Measurements from ENCODE around the gene CHCHD2. TPM values are rescaled to one million over a fixed set of nuclear protein-coding genes. Genes with fewer than 3 reads are reported as not detected.

The CHCHD2 gene
- total and polyA plus RNA-seq, 2 of the 13 experiments (the other 11 are each of a cell fraction or from before 2014, with no cell fraction given): 330 to 572 TPM

- TF ChIP-seq ZZZ3 (CRISPR knock-in tag; IDR thresholded peaks at IDR 0.05; ENCODE audit: borderline replicate concordance) (no peak), E2F1 (CRISPR knock-in tag; IDR thresholded peaks at IDR 0.05) (no peak), GPBP1L1 (CRISPR knock-in tag; IDR thresholded peaks at IDR 0.05) (no peak)
Observed at GRCh38 chr7:56097700-56098099, 8.6 kb downstream of the CHCHD2 start (continued).

GRCh38 chr7:56092789-56093531 lies 13.3 kb downstream of the CHCHD2 start, which contains the start of gene PHKG1:
TSS of gene PHKG1 (minus strand) at chr7:56092952. CDS start at chr7:56088941, 4,011 bp downstream.
- ChIA-PET CTCF (ENCODE audit: low intra/inter-chr PET ratio, low total read pairs) (interaction anchor here (1.5 kb wide), 1 partner anchor 452 kb away, joined by 6 read pairs; no protein-coding TSS in a partner anchor), POLR2A (interaction anchor here (0.6 to 1.3 kb wide), 4 partner anchors 12 to 86 kb away, joined by 3 to 4 read pairs (median 4); partner anchors contain the start of genes CHCHD2 and SUMF2)
- H4K20me1 ChIP-seq (ENCODE audit: insufficient read depth, low read length): no peaks in the 10 kb centered on the region
- peak within 1 kb of the TSS; percentile 39 for H3K4me2 ChIP-seq (ENCODE audit: low read depth, low read length)
- DNase-seq (ENCODE audit: low spot score): peak; percentile 33
- no peak within 1 kb of the TSS for H3K9ac ChIP-seq (ENCODE audit: insufficient read depth, low read depth, low read length)
- in situ Hi-C loops (cut with HindIII; ENCODE audit: extremely low pct_ligation_motif_present, low pct_unique_long_range_greater_than_20kb) (loop anchor here (25.0 kb wide), 1 partner anchor 331 kb away; no protein-coding TSS in a partner anchor), intact Hi-C loops (cut with micrococcal nuclease; ENCODE audit: unreplicated experiment) (loop anchor here (1.0 kb wide), 1 partner anchor 452 kb away; no protein-coding TSS in a partner anchor)
- H3K9me3 ChIP-seq (ENCODE audit: low read length): no peaks in the 10 kb centered on the region
- H3K79me2 ChIP-seq (ENCODE audit: insufficient read depth, low read length): no peaks in the 10 kb centered on the region
- H3K27ac ChIP-seq (ENCODE audit: extremely low read length, insufficient read depth, low read length): no peak within 1 kb of the TSS
- BruUV-seq (replicated peaks): no TSS peak
- H2AFZ ChIP-seq (ENCODE audit: low read length): no peak within 1 kb of the TSS
- WGBS (ENCODE audit: low lambda C conversion rate): 32% methylated on average over 15 of the region's 19 CpGs
- H3K4me3 ChIP-seq (replicated peaks in 1 of 3; ENCODE audit: insufficient read depth in 1 of 3, low read depth in 2 of 3, low read length in 3 of 3): no peak within 1 kb of the TSS; a peak in 1 of 6 replicates
- peak; percentile 96 for ATAC-seq
- FAIRE-seq: peak; percentile 40
- H3K36me3 ChIP-seq (replicated peaks in 1 of 2; ENCODE audit: control insufficient read depth in 1 of 2, insufficient read depth in 2 of 2, low read length in 2 of 2): no peaks in the 10 kb centered on the region
- peaks cover 15% of the 10 kb centered on the region for H3K4me1 ChIP-seq (ENCODE audit: insufficient read depth, low read length)
- no peaks in the 10 kb centered on the region for H3K27me3 ChIP-seq (ENCODE audit: control insufficient read depth in 1 of 2, insufficient read depth in 2 of 2, low read length in 2 of 2)
- TF ChIP-seq ZNF850 (CRISPR knock-in tag; conservative IDR thresholded peaks at IDR 0.05) (no peak), MAFG (CRISPR knock-in tag; IDR thresholded peaks at IDR 0.05) (no peak), ETV5 (CRISPR knock-in tag; IDR thresholded peaks at IDR 0.05; ENCODE audit: borderline replicate concordance) (peak; percentile 41; the same call in 1 of the 2 replicates), ZFY (CRISPR knock-in tag; IDR thresholded peaks at IDR 0.05) (0 out of 2 replicates have a peak, but pooled peaks have one; percentile 20), CEBPG (CRISPR knock-in tag; IDR thresholded peaks at IDR 0.05) (no peak), SMAD1 (CRISPR knock-in tag; IDR thresholded peaks at IDR 0.05; ENCODE audit: borderline replicate concordance, low read depth) (no peak), SOX13 (IDR thresholded peaks at IDR 0.05) (no peak), SOX13 (CRISPR knock-in tag; conservative IDR thresholded peaks at IDR 0.05 in 1 of 2, IDR thresholded peaks at IDR 0.05 in 1 of 2) (no peak), SOX5 (CRISPR knock-in tag; IDR thresholded peaks at IDR 0.05; ENCODE audit: borderline replicate concordance) (no peak), ZKSCAN5 (CRISPR knock-in tag; IDR thresholded peaks at IDR 0.05) (no peak), STAG1 (CRISPR knock-in tag; IDR thresholded peaks at IDR 0.05) (peak; percentile 82), ZNF670 (CRISPR knock-in tag; IDR thresholded peaks at IDR 0.05; ENCODE audit: borderline replicate concordance) (no peak)
- TF ChIP-seq, protein P1, sequence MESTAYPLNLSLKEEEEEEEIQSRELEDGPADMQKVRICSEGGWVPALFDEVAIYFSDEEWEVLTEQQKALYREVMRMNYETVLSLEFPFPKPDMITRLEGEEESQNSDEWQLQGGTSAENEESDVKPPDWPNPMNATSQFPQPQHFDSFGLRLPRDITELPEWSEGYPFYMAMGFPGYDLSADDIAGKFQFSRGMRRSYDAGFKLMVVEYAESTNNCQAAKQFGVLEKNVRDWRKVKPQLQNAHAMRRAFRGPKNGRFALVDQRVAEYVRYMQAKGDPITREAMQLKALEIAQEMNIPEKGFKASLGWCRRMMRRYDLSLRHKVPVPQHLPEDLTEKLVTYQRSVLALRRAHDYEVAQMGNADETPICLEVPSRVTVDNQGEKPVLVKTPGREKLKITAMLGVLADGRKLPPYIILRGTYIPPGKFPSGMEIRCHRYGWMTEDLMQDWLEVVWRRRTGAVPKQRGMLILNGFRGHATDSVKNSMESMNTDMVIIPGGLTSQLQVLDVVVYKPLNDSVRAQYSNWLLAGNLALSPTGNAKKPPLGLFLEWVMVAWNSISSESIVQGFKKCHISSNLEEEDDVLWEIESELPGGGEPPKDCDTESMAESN (CRISPR knock-in tag; conservative IDR thresholded peaks at IDR 0.05): no peak

Data from HepG2 (cell line).